DOHH2 (cell line): Measurements from ENCODE around the gene TRIM63.

ENCODE experiments used
- EZH2phosphoT487 ChIP-seq: fragments of 200-600 bp; sonication (generic); IDR thresholded peaks from 2 replicates; pipeline ENCODE4 v1.6.1; 2017; ENCODE audit warnings: borderline replicate concordance, mild to moderate bottlenecking, antibody characterized with exemption, low read length, moderate library complexity, mixed read lengths
- TF ChIP-seq, protein P1 (sequence below): fragments of 200-600 bp; sonication (generic); IDR thresholded peaks from one replicate; pipeline ENCODE4 v1.5.1; 2014; ENCODE audit warnings: antibody characterized with exemption, mild to moderate bottlenecking, low read depth, low read length; ENCODE audit not compliant: poor library complexity, severe bottlenecking

DNA sequence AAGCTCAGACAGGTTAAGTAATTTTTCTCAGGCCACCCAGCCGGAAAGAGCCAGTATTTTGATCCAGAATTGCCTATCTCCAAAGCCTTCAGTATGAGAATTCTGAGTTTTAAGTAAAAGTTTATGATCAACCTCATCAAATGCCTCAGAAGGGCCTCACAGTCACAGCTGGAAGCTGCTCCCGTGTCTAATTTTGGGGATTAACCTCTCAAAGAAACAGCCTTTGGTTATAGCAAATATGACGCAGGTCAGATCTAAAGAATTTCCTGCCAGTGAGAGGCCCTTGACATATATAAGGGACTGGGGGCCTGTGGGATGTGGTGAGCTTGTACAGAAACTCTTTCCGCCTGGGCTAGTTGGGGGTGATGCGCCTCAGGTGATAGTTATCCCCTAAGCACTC is 43.6 kb downstream of the TRIM63 start:
- TF ChIP-seq EZH2phosphoT487 = no peak
- TF ChIP-seq, protein P1, sequence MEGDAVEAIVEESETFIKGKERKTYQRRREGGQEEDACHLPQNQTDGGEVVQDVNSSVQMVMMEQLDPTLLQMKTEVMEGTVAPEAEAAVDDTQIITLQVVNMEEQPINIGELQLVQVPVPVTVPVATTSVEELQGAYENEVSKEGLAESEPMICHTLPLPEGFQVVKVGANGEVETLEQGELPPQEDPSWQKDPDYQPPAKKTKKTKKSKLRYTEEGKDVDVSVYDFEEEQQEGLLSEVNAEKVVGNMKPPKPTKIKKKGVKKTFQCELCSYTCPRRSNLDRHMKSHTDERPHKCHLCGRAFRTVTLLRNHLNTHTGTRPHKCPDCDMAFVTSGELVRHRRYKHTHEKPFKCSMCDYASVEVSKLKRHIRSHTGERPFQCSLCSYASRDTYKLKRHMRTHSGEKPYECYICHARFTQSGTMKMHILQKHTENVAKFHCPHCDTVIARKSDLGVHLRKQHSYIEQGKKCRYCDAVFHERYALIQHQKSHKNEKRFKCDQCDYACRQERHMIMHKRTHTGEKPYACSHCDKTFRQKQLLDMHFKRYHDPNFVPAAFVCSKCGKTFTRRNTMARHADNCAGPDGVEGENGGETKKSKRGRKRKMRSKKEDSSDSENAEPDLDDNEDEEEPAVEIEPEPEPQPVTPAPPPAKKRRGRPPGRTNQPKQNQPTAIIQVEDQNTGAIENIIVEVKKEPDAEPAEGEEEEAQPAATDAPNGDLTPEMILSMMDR = no peak
